CD8-positive, alpha-beta memory T cell (primary cell): ENCODE data around the gene RAX. TPM values are rescaled to one million over a fixed set of nuclear protein-coding genes. Genes with fewer than 3 reads are reported as not detected.
A peak's percentile ranks its signal among the peaks of the same experiment; 100 is the strongest.

Experiments
- CTCF ChIA-PET: fragments of 350-600 bp; sonication (Branson Sonifier 250); formaldehyde crosslinking; loops from one replicate; lab custom pipeline; 2021; ENCODE audit warnings: antibody characterized with exemption; lab: Charles Lee
- POLR2A ChIA-PET: fragments of 350-600 bp; sonication (Branson Sonifier 250); formaldehyde crosslinking; loops from one replicate; lab custom pipeline; 2021; ENCODE audit warnings: antibody characterized with exemption; lab: Charles Lee
- DNase-seq, 5 donors: peaks; one replicate each; pipeline versions ENCODE4 v3.0.0 to v3.0.0-alpha.2; 2020 to 2022; ENCODE audit warnings: mixed read lengths in 1 of 5
- H3K27ac ChIP-seq: one replicate; pipeline ENCODE4 v1.7.0; 2013; ENCODE audit warnings: low read depth, mild to moderate bottlenecking, low read length, moderate library complexity
- H3K27me3 ChIP-seq: 2 replicates; pipeline ENCODE4 v1.7.0; 2013; ENCODE audit warnings: low read length, mild to moderate bottlenecking; ENCODE audit not compliant: insufficient read depth, poor library complexity, severe bottlenecking
- H3K36me3 ChIP-seq: 2 replicates; pipeline ENCODE4 v1.7.0; 2013; ENCODE audit warnings: mild to moderate bottlenecking, low read length, moderate library complexity; ENCODE audit not compliant: insufficient read depth
- H3K4me1 ChIP-seq: 2 replicates; pipeline ENCODE4 v1.7.0; 2013; ENCODE audit warnings: mild to moderate bottlenecking, low read length, moderate library complexity; ENCODE audit not compliant: insufficient read depth
- H3K4me3 ChIP-seq: 2 replicates; pipeline ENCODE4 v1.7.0; 2013; ENCODE audit warnings: mild to moderate bottlenecking, low read length
- H3K9me3 ChIP-seq: 2 replicates; pipeline ENCODE4 v1.7.0; 2013; ENCODE audit warnings: mild to moderate bottlenecking, low read length
- H3K27ac Mint-ChIP-seq, 8 donors: one replicate each; pipeline ENCODE4 v1.8.0; 2020 to 2021; ENCODE audit warnings: mixed read lengths in 8 of 8, mild to moderate bottlenecking in 6 of 8, inconsistent platforms in 3 of 8, moderate library complexity in 3 of 8
- H3K27me3 Mint-ChIP-seq, 2 donors: one replicate each; pipeline ENCODE4 v1.8.0; 2020 to 2021; ENCODE audit warnings: mixed read lengths in 2 of 2, mild to moderate bottlenecking in 1 of 2, moderate library complexity in 1 of 2
- H3K36me3 Mint-ChIP-seq, 3 donors: one replicate each; pipeline ENCODE4 v1.8.0; 2020 to 2021; ENCODE audit warnings: mixed read lengths in 3 of 3, inconsistent platforms in 1 of 3, mild to moderate bottlenecking in 1 of 3
- H3K4me1 Mint-ChIP-seq, 3 donors: one replicate each; pipeline ENCODE4 v1.8.0; 2020 to 2021; ENCODE audit warnings: mixed read lengths in 3 of 3, inconsistent platforms in 1 of 3, mild to moderate bottlenecking in 1 of 3
- H3K4me3 Mint-ChIP-seq, 7 donors: one replicate each; pipeline ENCODE4 v1.8.0; 2020 to 2021; ENCODE audit warnings: mixed read lengths in 7 of 7, mild to moderate bottlenecking in 6 of 7, moderate library complexity in 4 of 7, inconsistent platforms in 2 of 7
- H3K9me3 Mint-ChIP-seq, 5 donors: one replicate each; pipeline ENCODE4 v1.8.0; 2020 to 2022; ENCODE audit warnings: mixed read lengths in 5 of 5, mild to moderate bottlenecking in 3 of 5, moderate library complexity in 2 of 5, inconsistent platforms in 1 of 5
- polyA plus RNA-seq: library from polyadenylated mRNA; unstranded; fragments of 300-500 nt; fragmentation: Illumina TruSeq; gene quantifications from one replicate; pipeline ENCODE4 v1.2.3, GENCODE V29; 2021
- total RNA-seq, 2 experiments: library from RNA; stranded (reverse); gene quantifications; one replicate each; pipeline ENCODE4 v1.2.3, GENCODE V29; 2021

Gene RAX
- total RNA-seq (not detected), polyA plus RNA-seq (not detected)

GRCh38 chr18:59272891-59273758 lies at the start of gene RAX:
Gene RAX (minus strand): TSS chr18:59273454. CDS start chr18:59273206, 248 bp downstream.
- Histone ChIP-seq H3K27ac (no peak within 1 kb of the TSS), H3K9me3 (no peaks in the 10 kb centered on the region), H3K4me3 (no peak within 1 kb of the TSS), H3K36me3 (no peaks in the 10 kb centered on the region), H3K4me1 (no peaks in the 10 kb centered on the region), H3K27me3 (peaks cover 35% of the 10 kb centered on the region)
- H3K36me3 Mint-ChIP-seq, result no peaks in the 10 kb centered on the region
- H3K27ac Mint-ChIP-seq, result no peak within 1 kb of the TSS
- H3K4me3 Mint-ChIP-seq, result peak within 1 kb of the TSS in 5 of 7 donors; percentile 26 to 66 (median 53)
- no peak for DNase-seq
- H3K27me3 Mint-ChIP-seq, result peaks cover 64 to 76% of the 10 kb centered on the region in 2 donors
- H3K4me1 Mint-ChIP-seq, result peaks cover 10 to 35% (median 14%) of the 10 kb centered on the region in 3 donors
- ChIA-PET CTCF (no interaction called here), POLR2A (no interaction called here)
- peaks cover 0 to 3% (median 0%) of the 10 kb centered on the region in 5 donors for H3K9me3 Mint-ChIP-seq

- ChIA-PET CTCF (interaction anchor here (1.5 kb wide), 1 partner anchor 10 kb away, joined by 7 read pairs; no protein-coding TSS in a partner anchor), POLR2A (no interaction called here)
- no peaks in the 10 kb centered on the region for H3K27me3 ChIP-seq
- Mint-ChIP-seq H3K4me1 (no peaks in the 10 kb centered on the region), H3K4me3 (no peak within 1 kb of the TSS), H3K27me3 (peaks cover 7 to 22% of the 10 kb centered on the region in 2 donors), H3K27ac (peak within 1 kb of the TSS in 1 of 8 donors; percentile 8), H3K9me3 (no peaks in the 10 kb centered on the region), H3K36me3 (no peaks in the 10 kb centered on the region)
- H3K4me3 ChIP-seq, result no peak within 1 kb of the TSS
- no peaks in the 10 kb centered on the region for H3K9me3 ChIP-seq
- H3K4me1 ChIP-seq, result no peaks in the 10 kb centered on the region
- H3K36me3 ChIP-seq, result no peaks in the 10 kb centered on the region
- DNase-seq, result no peak
- H3K27ac ChIP-seq, result no peak within 1 kb of the TSS
These were observed 45.3 kb upstream of the RAX start, which contains the start of gene CPLX4 for GRCh38 chr18:59318460-59319050. Gene CPLX4 (minus strand): TSS chr18:59318649. CDS start chr18:59318462, 187 bp downstream.

- H3K36me3 ChIP-seq, result no peaks in the 10 kb centered on the region
- peaks cover 19% of the 10 kb centered on the region for H3K27me3 ChIP-seq
- DNase-seq, result no peak
- no peak overlapping the region for H3K27ac ChIP-seq
- Mint-ChIP-seq H3K9me3 (no peaks in the 10 kb centered on the region), H3K4me1 (no peaks in the 10 kb centered on the region), H3K36me3 (no peaks in the 10 kb centered on the region), H3K27me3 (peaks cover 14 to 43% of the 10 kb centered on the region in 2 donors), H3K27ac (no peak overlapping the region), H3K4me3 (no peak overlapping the region)
- ChIA-PET POLR2A (no interaction called here), CTCF (no interaction called here)
- no peaks in the 10 kb centered on the region for H3K9me3 ChIP-seq
- H3K4me3 ChIP-seq, result no peak overlapping the region
- H3K4me1 ChIP-seq, result no peaks in the 10 kb centered on the region
These were observed 38.4 kb upstream of the RAX start for GRCh38 chr18:59311631-59312030.

GRCh38 chr18:59308938-59309260 lies 35.6 kb upstream of the RAX start:
- Histone ChIP-seq H3K9me3 (no peaks in the 10 kb centered on the region), H3K4me1 (no peaks in the 10 kb centered on the region), H3K4me3 (no peak overlapping the region), H3K27ac (no peak overlapping the region), H3K36me3 (no peaks in the 10 kb centered on the region), H3K27me3 (peaks cover 19% of the 10 kb centered on the region)
- Mint-ChIP-seq H3K4me1 (no peaks in the 10 kb centered on the region), H3K27ac (no peak overlapping the region), H3K4me3 (peak overlapping the region in 5 of 7 donors; percentile 52 to 84 (median 61)), H3K27me3 (peaks cover 14 to 56% of the 10 kb centered on the region in 2 donors), H3K36me3 (no peaks in the 10 kb centered on the region), H3K9me3 (no peaks in the 10 kb centered on the region)
- POLR2A ChIA-PET, result no interaction called here
- CTCF ChIA-PET, result interaction anchor here (0.9 to 4.4 kb wide), 8 partner anchors 9 to 94 kb away, joined by 3 to 69 read pairs (median 4); partner anchors contain the start of gene CPLX4
- no peak for DNase-seq

GRCh38 chr18:59308248-59308937 lies 35.1 kb upstream of the RAX start:
- H3K4me3 Mint-ChIP-seq, result peak overlapping the region in 6 of 7 donors; percentile 52 to 84 (median 60)
- H3K4me3 ChIP-seq, result no peak overlapping the region
- H3K27ac Mint-ChIP-seq, result peak overlapping the region in 1 of 8 donors; percentile 60
- peaks cover 14 to 57% of the 10 kb centered on the region in 2 donors for H3K27me3 Mint-ChIP-seq
- no peaks in the 10 kb centered on the region for H3K9me3 Mint-ChIP-seq
- H3K36me3 ChIP-seq, result no peaks in the 10 kb centered on the region
- H3K27me3 ChIP-seq, result peaks cover 19% of the 10 kb centered on the region
- ChIA-PET CTCF (interaction anchor here (0.7 to 4.4 kb wide), 10 partner anchors 10 to 514 kb away, joined by 3 to 69 read pairs (median 3); partner anchors contain the start of gene CPLX4), POLR2A (no interaction called here)
- H3K4me1 ChIP-seq, result no peaks in the 10 kb centered on the region
- no peaks in the 10 kb centered on the region for H3K36me3 Mint-ChIP-seq
- DNase-seq, result peak; percentile 37 to 59 (median 48)
- no peaks in the 10 kb centered on the region for H3K4me1 Mint-ChIP-seq
- H3K9me3 ChIP-seq, result no peaks in the 10 kb centered on the region
- no peak overlapping the region for H3K27ac ChIP-seq

- DNase-seq, result no peak
- CTCF ChIA-PET, result no interaction called here
- H3K9me3 ChIP-seq, result no peaks in the 10 kb centered on the region
These were observed 33.4 kb upstream of the RAX start for GRCh38 chr18:59306640-59307039.

GRCh38 chr18:59305295-59305694 lies 32.0 kb upstream of the RAX start:
- DNase-seq, result no peak
- Histone ChIP-seq H3K27ac (no peak overlapping the region), H3K9me3 (no peaks in the 10 kb centered on the region), H3K4me3 (no peak overlapping the region), H3K27me3 (peaks cover 13% of the 10 kb centered on the region), H3K4me1 (no peaks in the 10 kb centered on the region), H3K36me3 (no peaks in the 10 kb centered on the region)
- H3K27ac Mint-ChIP-seq, result no peak overlapping the region
- POLR2A ChIA-PET, result no interaction called here
- CTCF ChIA-PET, result no interaction called here
- H3K36me3 Mint-ChIP-seq, result no peaks in the 10 kb centered on the region
- no peaks in the 10 kb centered on the region for H3K4me1 Mint-ChIP-seq
- peaks cover 7 to 46% of the 10 kb centered on the region in 2 donors for H3K27me3 Mint-ChIP-seq
- no peaks in the 10 kb centered on the region for H3K9me3 Mint-ChIP-seq
- H3K4me3 Mint-ChIP-seq, result no peak overlapping the region

More at GRCh38 chr18:59306640-59307039, 33.4 kb upstream of the RAX start:
- Mint-ChIP-seq H3K4me1 (no peaks in the 10 kb centered on the region), H3K4me3 (peak overlapping the region in 2 of 7 donors; percentile 13 to 33), H3K36me3 (no peaks in the 10 kb centered on the region), H3K9me3 (no peaks in the 10 kb centered on the region), H3K27ac (no peak overlapping the region), H3K27me3 (peaks cover 9 to 59% of the 10 kb centered on the region in 2 donors)
- H3K36me3 ChIP-seq, result no peaks in the 10 kb centered on the region
- H3K27ac ChIP-seq, result no peak overlapping the region
- peaks cover 19% of the 10 kb centered on the region for H3K27me3 ChIP-seq
- POLR2A ChIA-PET, result no interaction called here
- H3K4me3 ChIP-seq, result no peak overlapping the region
- no peaks in the 10 kb centered on the region for H3K4me1 ChIP-seq
